ENCODE results near the gene CCNF. TPM values are rescaled to one million over a fixed set of nuclear protein-coding genes. Genes with fewer than 3 reads are reported as not detected.

Gene CCNF
- total RNA-seq, 1 donor from 2014 or later = 27.8 TPM

DNA sequence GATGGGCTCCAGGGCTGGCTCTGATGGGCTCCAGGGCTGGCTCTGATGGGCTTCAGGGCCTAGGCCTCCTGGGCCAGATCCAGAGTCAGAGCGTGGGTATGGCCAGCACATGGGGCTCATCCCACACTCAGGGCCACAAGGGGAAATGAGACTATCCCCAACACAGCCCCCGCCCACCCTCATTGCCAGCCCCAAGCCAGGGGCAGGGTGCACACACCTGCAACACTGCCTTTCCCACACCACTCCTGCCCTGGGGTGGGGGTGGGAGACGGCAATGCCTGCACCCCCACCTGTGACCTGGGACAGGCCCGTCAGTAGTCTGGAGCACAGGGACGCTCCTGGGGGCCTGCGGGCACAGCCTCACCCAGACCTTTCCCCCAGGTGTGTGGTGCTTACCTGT, 70.2 kb downstream of the CCNF start:
- Mint-ChIP-seq H3K4me1 (ENCODE audit: low read depth) (no peaks in the 10 kb centered on the region), H3K36me3 (ENCODE audit: insufficient read depth) (peaks cover 1% of the 10 kb centered on the region), H3K9me3 (ENCODE audit: low read depth) (no peaks in the 10 kb centered on the region), H3K27me3 (no peaks in the 10 kb centered on the region), H3K4me3 (ENCODE audit: low read depth) (no peak overlapping the region), H3K27ac (no peak overlapping the region)
- TF ChIP-seq, protein P1, sequence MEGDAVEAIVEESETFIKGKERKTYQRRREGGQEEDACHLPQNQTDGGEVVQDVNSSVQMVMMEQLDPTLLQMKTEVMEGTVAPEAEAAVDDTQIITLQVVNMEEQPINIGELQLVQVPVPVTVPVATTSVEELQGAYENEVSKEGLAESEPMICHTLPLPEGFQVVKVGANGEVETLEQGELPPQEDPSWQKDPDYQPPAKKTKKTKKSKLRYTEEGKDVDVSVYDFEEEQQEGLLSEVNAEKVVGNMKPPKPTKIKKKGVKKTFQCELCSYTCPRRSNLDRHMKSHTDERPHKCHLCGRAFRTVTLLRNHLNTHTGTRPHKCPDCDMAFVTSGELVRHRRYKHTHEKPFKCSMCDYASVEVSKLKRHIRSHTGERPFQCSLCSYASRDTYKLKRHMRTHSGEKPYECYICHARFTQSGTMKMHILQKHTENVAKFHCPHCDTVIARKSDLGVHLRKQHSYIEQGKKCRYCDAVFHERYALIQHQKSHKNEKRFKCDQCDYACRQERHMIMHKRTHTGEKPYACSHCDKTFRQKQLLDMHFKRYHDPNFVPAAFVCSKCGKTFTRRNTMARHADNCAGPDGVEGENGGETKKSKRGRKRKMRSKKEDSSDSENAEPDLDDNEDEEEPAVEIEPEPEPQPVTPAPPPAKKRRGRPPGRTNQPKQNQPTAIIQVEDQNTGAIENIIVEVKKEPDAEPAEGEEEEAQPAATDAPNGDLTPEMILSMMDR (IDR thresholded peaks at IDR 0.05; ENCODE audit: unreplicated experiment) = no peak
- no peak for DNase-seq (ENCODE audit: low spot score, unreplicated experiment)

DNA sequence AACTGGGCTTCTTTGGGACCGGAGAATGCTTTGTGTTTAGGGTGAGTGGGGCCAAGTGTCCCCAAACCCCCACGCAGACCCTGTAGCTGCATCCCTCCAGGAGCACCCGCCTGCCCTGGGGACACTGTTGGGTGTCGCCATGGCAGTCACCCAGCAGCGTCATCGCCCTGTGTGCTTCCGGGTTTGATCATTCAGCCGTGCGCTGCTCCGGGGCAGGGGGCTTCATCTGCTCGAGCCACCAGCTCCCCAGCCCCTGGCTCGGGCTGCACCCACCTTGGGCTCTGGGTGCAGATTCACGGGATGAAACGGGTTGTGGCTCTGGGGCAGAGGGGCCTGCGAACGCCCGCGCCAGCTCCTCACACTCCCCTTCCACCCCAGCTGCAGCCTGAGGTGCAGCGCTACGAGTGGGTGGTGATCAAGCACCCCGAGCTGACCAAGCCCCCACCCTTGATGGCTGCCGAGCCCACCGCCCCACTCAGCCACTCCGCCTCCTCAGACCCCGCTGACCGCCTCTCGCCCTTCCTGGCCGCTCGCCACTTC, 70.7 kb downstream of the CCNF start:
- TF ChIP-seq, protein P1 (IDR thresholded peaks at IDR 0.05; ENCODE audit: unreplicated experiment) = no peak
- H3K9me3 Mint-ChIP-seq (ENCODE audit: low read depth) = no peaks in the 10 kb centered on the region
- H3K27ac Mint-ChIP-seq = no peak overlapping the region
- H3K36me3 Mint-ChIP-seq (ENCODE audit: insufficient read depth) = peaks cover 3% of the 10 kb centered on the region
- no peak for DNase-seq (ENCODE audit: low spot score, unreplicated experiment)
- H3K27me3 Mint-ChIP-seq = no peaks in the 10 kb centered on the region
- no peak overlapping the region for H3K4me3 Mint-ChIP-seq (ENCODE audit: low read depth)
- no peaks in the 10 kb centered on the region for H3K4me1 Mint-ChIP-seq (ENCODE audit: low read depth)

DNA sequence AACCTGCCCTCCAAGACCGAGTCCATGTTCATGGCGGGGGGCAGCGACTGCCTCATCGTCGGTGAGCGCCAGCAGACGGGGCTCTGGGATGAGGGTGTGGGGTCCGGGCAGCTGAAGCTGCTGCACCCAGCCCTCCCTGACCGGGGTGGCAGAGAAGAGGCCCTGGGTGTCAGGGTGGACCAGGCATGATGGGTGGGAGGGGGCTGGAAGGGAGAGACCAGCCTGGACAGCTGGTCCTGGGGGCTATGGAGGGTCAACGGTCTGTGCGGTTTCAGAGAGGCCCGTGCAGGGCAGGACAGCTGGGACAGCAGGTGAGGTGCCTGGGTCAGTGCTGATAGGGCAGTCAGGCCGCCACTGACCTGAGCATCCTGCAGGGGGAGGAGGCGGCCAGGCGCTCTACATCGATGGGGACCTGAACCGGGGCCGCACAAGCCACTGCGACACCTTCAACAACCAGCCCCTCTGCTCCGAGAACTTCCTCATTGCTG, 71.2 kb downstream of the CCNF start:
- Mint-ChIP-seq H3K4me1 (ENCODE audit: low read depth) (no peaks in the 10 kb centered on the region), H3K9me3 (ENCODE audit: low read depth) (no peaks in the 10 kb centered on the region), H3K27ac (no peak overlapping the region), H3K36me3 (ENCODE audit: insufficient read depth) (peaks cover 3% of the 10 kb centered on the region), H3K27me3 (no peaks in the 10 kb centered on the region), H3K4me3 (ENCODE audit: low read depth) (no peak overlapping the region)
- TF ChIP-seq, protein P1 (IDR thresholded peaks at IDR 0.05; ENCODE audit: unreplicated experiment) = no peak
- no peak for DNase-seq (ENCODE audit: low spot score, unreplicated experiment)

DNA sequence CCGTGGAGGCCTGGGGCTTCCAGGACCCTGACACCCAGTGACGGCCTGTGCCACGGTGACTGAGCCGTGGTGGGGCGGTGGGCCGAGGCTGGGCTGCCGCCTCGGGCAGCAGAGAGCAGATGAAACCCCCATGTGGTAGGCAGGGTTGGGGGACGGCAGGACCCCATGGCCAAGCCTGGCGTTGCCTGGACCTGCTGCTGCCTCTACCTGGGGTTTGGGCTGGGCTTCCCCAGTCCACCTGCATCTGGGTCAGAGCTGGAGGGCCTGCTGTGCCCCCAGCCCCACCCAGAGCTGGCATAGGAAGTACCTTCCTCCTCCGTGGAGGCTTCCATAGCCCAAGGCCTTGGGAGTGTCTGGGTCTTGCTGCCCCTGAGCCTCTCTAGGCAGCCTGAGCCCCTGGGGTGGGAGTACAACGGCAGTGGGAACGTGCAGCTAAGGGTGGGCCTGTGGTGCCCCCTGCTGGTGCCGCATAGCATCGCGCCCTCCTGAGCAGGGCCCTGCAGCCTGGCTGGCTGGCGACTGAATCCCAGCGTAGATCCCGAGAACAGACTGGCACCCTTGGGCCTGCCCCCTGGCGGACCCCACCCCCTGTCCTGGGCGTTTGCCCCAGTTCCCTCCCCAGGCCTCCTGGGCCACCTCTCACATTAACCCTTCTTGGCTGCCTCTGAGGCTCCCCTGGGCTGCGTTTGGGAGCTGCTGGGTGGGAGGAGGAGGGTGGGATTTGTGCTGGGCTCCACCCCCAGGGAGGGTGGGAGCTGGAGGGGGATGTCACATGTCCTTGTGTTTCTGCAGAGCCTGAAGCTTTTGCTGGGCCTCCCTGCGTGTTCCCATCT, 71.9 kb downstream of the CCNF start:
- no peaks in the 10 kb centered on the region for H3K27me3 Mint-ChIP-seq
- no peak overlapping the region for H3K27ac Mint-ChIP-seq
- TF ChIP-seq, protein P1 (IDR thresholded peaks at IDR 0.05; ENCODE audit: unreplicated experiment) = peak; percentile 99
- peak; percentile 90 for DNase-seq (ENCODE audit: low spot score, unreplicated experiment)
- H3K4me3 Mint-ChIP-seq (ENCODE audit: low read depth) = peak overlapping the region; percentile 19
- peaks cover 3% of the 10 kb centered on the region for H3K36me3 Mint-ChIP-seq (ENCODE audit: insufficient read depth)
- H3K9me3 Mint-ChIP-seq (ENCODE audit: low read depth) = no peaks in the 10 kb centered on the region
- H3K4me1 Mint-ChIP-seq (ENCODE audit: low read depth) = no peaks in the 10 kb centered on the region

DNA sequence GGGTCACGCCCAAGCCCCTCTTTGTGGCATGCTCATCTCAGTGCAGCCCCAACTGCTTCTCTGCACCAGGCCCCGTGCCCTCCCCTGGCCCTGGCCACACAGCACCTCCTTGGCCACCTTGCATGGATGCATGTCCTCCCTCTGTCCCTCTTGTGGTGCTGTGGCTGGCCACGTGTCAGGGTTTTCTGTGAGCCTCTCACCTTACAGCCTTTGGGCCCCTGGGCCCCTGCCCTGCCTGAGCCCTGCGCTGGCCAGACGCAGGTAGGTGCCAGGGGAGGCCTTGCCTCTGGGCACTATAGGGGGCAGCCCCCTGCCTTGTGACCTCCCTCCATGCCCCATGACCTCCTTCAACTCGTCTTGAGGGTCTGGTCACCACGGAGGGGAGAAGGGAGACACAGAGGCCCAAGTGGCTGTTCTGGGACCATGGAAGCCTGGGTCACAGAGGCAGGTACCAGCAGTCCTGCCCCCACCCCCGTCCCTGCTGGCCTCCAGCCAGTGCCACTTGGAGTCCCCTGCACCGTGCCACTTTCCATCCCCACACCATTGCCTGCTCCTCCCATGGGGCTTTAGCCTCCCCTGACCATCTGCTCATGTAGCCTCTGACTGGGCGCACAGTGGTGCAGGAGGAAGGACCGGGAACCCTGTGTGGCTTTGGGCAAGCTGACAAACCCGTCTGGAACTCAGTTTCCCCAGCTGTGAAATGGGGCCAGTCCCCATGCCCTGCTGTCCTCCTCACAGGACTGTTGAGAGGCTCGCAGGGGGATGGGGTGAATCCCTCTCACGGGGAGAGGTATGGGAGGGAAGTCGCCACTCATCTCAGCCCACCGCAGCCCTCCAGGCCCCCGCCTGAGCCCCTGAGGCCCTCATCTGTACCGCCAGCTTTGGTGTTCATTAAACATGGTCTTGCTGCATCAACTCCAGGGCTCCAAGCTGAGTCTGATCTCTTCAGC, 73.0 kb downstream of the CCNF start:
- DNase-seq (ENCODE audit: low spot score, unreplicated experiment) = no peak
- TF ChIP-seq, protein P1 (IDR thresholded peaks at IDR 0.05; ENCODE audit: unreplicated experiment) = no peak
- H3K4me3 Mint-ChIP-seq (ENCODE audit: low read depth) = no peak overlapping the region
- no peak overlapping the region for H3K27ac Mint-ChIP-seq
- H3K27me3 Mint-ChIP-seq = no peaks in the 10 kb centered on the region
- peaks cover 3% of the 10 kb centered on the region for H3K36me3 Mint-ChIP-seq (ENCODE audit: insufficient read depth)
- no peaks in the 10 kb centered on the region for H3K4me1 Mint-ChIP-seq (ENCODE audit: low read depth)
- no peaks in the 10 kb centered on the region for H3K9me3 Mint-ChIP-seq (ENCODE audit: low read depth)
